ENCODE measurements around the gene WFDC8.

GRCh38 chr20:45548410-45548809 is 30.7 kb downstream of the WFDC8 start:
- no peak for TF ChIP-seq CTCF (conservative IDR thresholded peaks at IDR 0.05; ENCODE audit: low read depth, low read length)
- no peak for TF ChIP-seq EZH2 (IDR thresholded peaks at IDR 0.05; ENCODE audit: borderline replicate concordance, low read depth, low read length, poor library complexity, severe bottlenecking)
